NCI-H526 (cell line): ENCODE measurements around the gene LYRM2.

Source experiments
- DNase-seq, 2 experiments: peaks; one replicate each; lab custom pipeline; 2025; lab: John Stamatoyannopoulos, UW

The LYRM2 gene

GRCh38 chr6:89591745-89592144 lies 46.8 kb downstream of the LYRM2 start:
- DNase-seq, result no peak

GRCh38 chr6:89590133-89590532 lies 48.4 kb downstream of the LYRM2 start:
- no peak for DNase-seq

- DNase-seq, result no peak
These were observed 49.1 kb downstream of the LYRM2 start for GRCh38 chr6:89589297-89590025.

GRCh38 chr6:89585154-89585553 lies 53.4 kb downstream of the LYRM2 start:
- DNase-seq, result no peak

- DNase-seq, result no peak
These were observed 54.0 kb downstream of the LYRM2 start for GRCh38 chr6:89584539-89584938.

GRCh38 chr6:89583559-89583958 lies 55.0 kb downstream of the LYRM2 start:
- no peak for DNase-seq

GRCh38 chr6:89582669-89583325 lies 55.8 kb downstream of the LYRM2 start:
- no peak for DNase-seq

GRCh38 chr6:89581689-89582088 lies 56.9 kb downstream of the LYRM2 start:
- peak in 1 of 2 experiments; percentile 25 for DNase-seq

GRCh38 chr6:89580997-89581666 lies 57.4 kb downstream of the LYRM2 start:
- no peak for DNase-seq

- DNase-seq, result no peak
These were observed 63.0 kb downstream of the LYRM2 start for GRCh38 chr6:89575562-89575960.

- DNase-seq, result no peak
These were observed 63.5 kb downstream of the LYRM2 start for GRCh38 chr6:89574910-89575561.

GRCh38 chr6:89567630-89568390 lies 70.7 kb downstream of the LYRM2 start:
- no peak for DNase-seq

- DNase-seq, result no peak
These were observed 71.5 kb downstream of the LYRM2 start for GRCh38 chr6:89566930-89567629.

GRCh38 chr6:89566008-89566800 lies 72.3 kb downstream of the LYRM2 start:
- DNase-seq, result no peak

- DNase-seq, result no peak
These were observed 73.7 kb downstream of the LYRM2 start for GRCh38 chr6:89564752-89565427.

GRCh38 chr6:89563866-89564265 lies 74.7 kb downstream of the LYRM2 start:
- DNase-seq, result no peak

GRCh38 chr6:89562093-89562973 lies 76.2 kb downstream of the LYRM2 start:
- peak in 1 of 2 experiments; percentile 19 for DNase-seq

- no peak for DNase-seq
These were observed 79.1 kb downstream of the LYRM2 start for GRCh38 chr6:89559487-89559886.

GRCh38 chr6:89555806-89556205 lies 82.7 kb downstream of the LYRM2 start:
- peak; percentile 87 to 88 for DNase-seq
